CD4-positive, alpha-beta T cell treated with Interleukin-17A for 1 hour (primary cell): ENCODE data around the gene CERS6.

Source experiments
- DNase-seq: peaks from one replicate; pipeline ENCODE4 v3.0.0-alpha.2; 2020

Gene CERS6

GRCh38 chr2:168536925-168537466, 80.9 kb downstream of the CERS6 start:
- no peak for DNase-seq

GRCh38 chr2:168538133-168538532, 82.1 kb downstream of the CERS6 start:
- no peak for DNase-seq

GRCh38 chr2:168538534-168538933, 82.5 kb downstream of the CERS6 start:
- no peak for DNase-seq

GRCh38 chr2:168539945-168540344, 83.9 kb downstream of the CERS6 start:
- DNase-seq = no peak

GRCh38 chr2:168541858-168542257, 85.8 kb downstream of the CERS6 start:
- DNase-seq = no peak

GRCh38 chr2:168543037-168543436, 87.0 kb downstream of the CERS6 start:
- DNase-seq = peak; percentile 16

GRCh38 chr2:168543935-168544334, 87.9 kb downstream of the CERS6 start:
- DNase-seq = no peak

- no peak for DNase-seq
Measured at GRCh38 chr2:168545439-168546082, 89.5 kb downstream of the CERS6 start.

GRCh38 chr2:168550670-168551069, 94.6 kb downstream of the CERS6 start:
- DNase-seq = peak; percentile 13

GRCh38 chr2:168552450-168552856, 96.4 kb downstream of the CERS6 start:
- no peak for DNase-seq

GRCh38 chr2:168555283-168555682, 99.2 kb downstream of the CERS6 start:
- DNase-seq = no peak

- no peak for DNase-seq
Measured at GRCh38 chr2:168559187-168559586, 103.1 kb downstream of the CERS6 start.

- no peak for DNase-seq
Measured at GRCh38 chr2:168560817-168561499, 104.9 kb downstream of the CERS6 start.

GRCh38 chr2:168561991-168562390, 105.9 kb downstream of the CERS6 start:
- no peak for DNase-seq

- DNase-seq = no peak
Measured at GRCh38 chr2:168562971-168563370, 106.9 kb downstream of the CERS6 start.

- no peak for DNase-seq
Measured at GRCh38 chr2:168564641-168565040, 108.6 kb downstream of the CERS6 start.

GRCh38 chr2:168565112-168565511, 109.0 kb downstream of the CERS6 start:
- DNase-seq = no peak

GRCh38 chr2:168565512-168565911, 109.4 kb downstream of the CERS6 start:
- DNase-seq = no peak

GRCh38 chr2:168566974-168567665, 111.0 kb downstream of the CERS6 start:
- no peak for DNase-seq

GRCh38 chr2:168567836-168568235, 111.8 kb downstream of the CERS6 start:
- DNase-seq = no peak

GRCh38 chr2:168568476-168569267, 112.6 kb downstream of the CERS6 start:
- DNase-seq = no peak

- DNase-seq = no peak
Measured at GRCh38 chr2:168571061-168571460, 115.0 kb downstream of the CERS6 start.
